LoVo (cell line): ENCODE data around the gene SOX5.

ENCODE experiments used
- DNase-seq: peaks from one replicate; pipeline ENCODE4 v3.0.0-alpha.2; 2016; ENCODE audit warnings: low spot score

Gene SOX5

GRCh38 chr12:23949348-23950209, at the start of gene SOX5:
Gene SOX5, minus strand, starts transcription at chr12:23949670. Its CDS starts 69 bp downstream, at chr12:23949601.
- DNase-seq, result no peak

DNA sequence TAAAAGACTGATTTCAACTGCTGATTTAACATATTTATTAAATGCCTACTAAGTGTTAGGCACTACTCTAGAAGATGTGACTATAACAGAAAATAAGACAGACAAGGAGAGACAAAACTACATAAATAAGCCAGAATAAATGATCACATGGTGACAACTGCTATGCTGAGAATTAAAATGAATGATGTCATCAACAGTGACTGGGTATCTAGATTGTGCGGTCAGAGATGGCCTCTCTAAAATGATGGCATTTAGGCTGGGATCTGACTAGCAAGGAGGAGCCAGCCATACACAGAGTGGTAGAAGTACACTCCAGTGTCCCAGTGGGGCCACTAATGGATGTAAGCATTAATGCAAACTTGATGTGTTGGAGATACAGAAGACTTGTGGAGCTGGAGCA, 37.6 kb upstream of the SOX5 start:
- DNase-seq, result no peak

GRCh38 chr12:23980826-23981225, 31.4 kb upstream of the SOX5 start:
- no peak for DNase-seq

- DNase-seq, result no peak
These were observed 15.3 kb upstream of the SOX5 start for GRCh38 chr12:23964812-23965211.

DNA sequence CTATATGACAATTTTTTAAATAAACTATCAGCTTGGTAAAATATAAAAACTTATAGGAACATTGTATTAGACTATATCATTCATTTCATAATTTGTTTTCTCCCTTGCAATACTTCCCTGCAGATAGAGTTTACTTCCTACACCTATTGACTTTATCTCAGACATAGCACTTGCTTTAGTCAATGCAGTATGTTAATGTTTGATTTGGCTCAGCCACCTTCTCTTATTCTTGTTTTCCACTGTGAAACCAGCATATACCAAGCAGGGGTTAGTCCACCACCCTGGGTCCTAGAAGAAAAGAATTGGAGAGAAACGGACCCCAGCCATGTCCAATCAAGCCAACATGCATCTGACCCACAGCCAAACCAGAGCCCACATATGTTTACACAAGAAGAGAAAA, 10.4 kb upstream of the SOX5 start:
- DNase-seq, result no peak

DNA sequence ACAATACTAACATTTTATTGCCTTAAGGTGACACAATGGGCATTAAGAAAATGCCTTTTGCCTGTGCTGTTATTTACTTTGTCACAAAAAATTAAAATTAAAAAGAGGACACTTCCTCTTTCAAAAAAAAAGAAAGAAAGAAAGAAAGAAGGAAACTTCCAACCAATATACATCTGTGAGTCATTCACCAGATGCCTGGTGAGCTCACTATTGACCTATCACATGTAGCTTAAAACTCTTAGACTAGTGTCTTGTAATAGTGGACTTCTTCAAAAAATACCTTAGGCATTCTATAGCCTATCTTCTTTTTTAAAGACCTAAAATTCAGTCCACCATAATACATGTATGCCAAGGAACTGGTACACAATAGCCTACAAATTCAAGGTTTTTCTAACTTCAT, 4.9 kb upstream of the SOX5 start:
- DNase-seq, result no peak

DNA sequence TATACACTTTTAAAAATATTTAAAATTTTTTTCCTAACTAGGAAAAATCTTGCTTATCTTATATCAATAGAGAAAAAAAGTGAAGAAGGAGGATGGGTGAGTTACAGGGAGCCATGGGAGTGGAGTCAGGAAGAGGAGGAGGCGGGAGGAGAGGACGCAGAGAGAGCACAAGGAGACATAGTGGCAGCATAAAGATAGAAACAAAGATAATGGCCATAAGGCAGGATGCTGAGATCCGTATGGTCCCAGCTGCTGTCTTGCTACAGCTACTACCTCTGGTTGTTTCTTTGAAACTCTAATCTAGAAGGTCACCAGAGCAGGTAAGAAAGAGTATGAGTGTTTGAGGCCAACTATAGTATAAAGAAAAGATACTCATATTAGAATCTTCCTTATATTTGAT, 2.6 kb upstream of the SOX5 start:
- no peak for DNase-seq

GRCh38 chr12:23950775-23951451, 1.4 kb upstream of the SOX5 start:
- no peak for DNase-seq

- DNase-seq, result no peak
These were observed 822 bp upstream of the SOX5 start for GRCh38 chr12:23950210-23950774.

DNA sequence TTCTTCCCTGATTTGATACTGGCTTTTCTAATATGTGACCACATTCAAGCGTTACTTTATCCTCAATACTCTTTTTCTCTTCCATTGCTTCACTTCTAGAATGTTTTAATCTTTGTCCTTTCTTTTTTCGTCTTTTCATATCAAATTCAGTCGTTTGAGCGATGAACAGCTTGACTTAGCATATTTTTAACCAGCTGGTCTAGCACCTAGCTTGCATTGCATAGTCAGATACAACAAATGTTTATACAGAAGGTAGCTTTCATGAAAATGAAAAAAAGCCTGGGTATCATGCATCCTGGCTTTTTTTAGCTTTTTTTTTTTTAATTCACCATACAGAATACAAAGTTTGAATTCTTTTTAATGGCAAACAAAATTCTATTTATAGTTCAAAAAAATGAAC, 1.2 kb downstream of the SOX5 start:
- DNase-seq, result no peak

GRCh38 chr12:23947395-23947794, 2.1 kb downstream of the SOX5 start:
- no peak for DNase-seq

DNA sequence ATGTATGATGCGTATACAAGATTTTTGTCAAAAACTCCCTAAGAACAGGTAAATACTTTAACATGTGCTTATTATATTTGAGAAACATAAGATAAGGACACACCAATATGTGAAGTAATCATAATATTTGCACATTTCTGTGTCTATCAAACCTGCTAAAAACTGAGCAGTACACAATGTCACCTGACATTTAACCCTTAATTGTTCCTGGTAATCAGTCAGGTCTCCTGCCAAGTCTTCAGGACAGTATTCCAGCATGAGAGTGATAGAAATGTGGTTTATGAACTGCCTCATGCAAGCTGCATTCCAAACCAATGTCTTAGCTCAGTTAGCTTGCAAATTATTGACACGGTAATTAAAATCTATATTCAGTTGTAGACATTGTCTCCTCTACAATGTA, 4.2 kb downstream of the SOX5 start:
- no peak for DNase-seq

- DNase-seq, result no peak
These were observed 5.4 kb downstream of the SOX5 start for GRCh38 chr12:23944067-23944466.

DNA sequence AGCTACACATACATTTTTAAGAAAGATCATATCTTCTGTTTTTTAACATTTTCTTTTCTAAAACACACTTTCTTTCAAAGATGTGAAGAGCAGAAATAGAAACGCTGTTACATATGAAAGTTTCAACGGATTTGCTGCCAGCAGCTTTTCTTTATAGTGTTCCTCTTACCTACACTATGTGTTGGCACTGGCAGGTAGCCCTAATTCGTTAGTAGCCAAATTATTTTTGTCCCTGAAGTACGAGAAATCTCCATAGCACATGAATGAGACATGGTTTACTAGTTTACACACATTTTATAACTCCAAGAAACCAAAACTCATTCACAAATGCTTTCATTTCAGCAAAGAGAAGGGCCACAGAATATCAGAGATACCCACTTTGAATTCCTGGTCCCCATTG, 6.6 kb downstream of the SOX5 start:
- no peak for DNase-seq

- DNase-seq, result no peak
These were observed 7.7 kb downstream of the SOX5 start for GRCh38 chr12:23941780-23942179.

DNA sequence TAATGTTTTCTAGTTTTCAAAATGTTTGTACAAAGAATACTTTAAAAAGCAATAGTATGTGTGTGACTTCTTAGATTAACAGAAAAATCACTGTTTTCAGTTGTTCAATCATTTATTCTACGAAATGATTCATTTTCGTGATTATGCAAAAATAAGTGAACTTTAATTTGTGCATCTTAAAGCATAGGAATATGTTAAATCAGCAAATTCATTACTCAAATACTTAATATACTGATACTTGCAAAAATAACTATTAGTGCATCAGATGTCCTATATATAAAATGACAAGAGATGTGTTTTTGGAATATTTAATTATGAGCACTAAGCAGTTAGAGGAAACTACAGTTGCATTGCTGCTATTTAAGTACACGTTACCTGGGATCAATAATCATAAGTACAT, 11.0 kb downstream of the SOX5 start:
- no peak for DNase-seq

- no peak for DNase-seq
These were observed 18.3 kb downstream of the SOX5 start for GRCh38 chr12:23931176-23931575.

DNA sequence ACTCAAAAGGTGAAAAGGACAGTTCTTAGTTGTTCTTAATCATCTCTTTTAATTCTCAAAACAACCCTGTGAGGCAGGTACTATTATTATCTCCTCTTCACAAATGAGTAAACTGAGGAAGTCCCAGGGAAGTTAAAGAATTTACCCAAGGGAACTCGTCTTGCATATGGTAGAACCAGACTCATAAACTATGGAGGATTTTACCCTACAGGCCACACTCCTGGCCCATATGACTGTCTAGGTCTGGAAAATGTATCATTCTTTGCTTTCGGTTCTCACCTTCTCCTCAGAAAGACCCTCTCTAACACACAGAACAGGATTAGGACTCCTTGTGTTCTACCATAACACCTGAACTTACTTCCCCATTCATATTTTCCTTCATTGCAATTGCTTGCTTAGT, 18.9 kb downstream of the SOX5 start:
- DNase-seq, result no peak

- DNase-seq, result no peak
These were observed 19.6 kb downstream of the SOX5 start for GRCh38 chr12:23929906-23930305.

DNA sequence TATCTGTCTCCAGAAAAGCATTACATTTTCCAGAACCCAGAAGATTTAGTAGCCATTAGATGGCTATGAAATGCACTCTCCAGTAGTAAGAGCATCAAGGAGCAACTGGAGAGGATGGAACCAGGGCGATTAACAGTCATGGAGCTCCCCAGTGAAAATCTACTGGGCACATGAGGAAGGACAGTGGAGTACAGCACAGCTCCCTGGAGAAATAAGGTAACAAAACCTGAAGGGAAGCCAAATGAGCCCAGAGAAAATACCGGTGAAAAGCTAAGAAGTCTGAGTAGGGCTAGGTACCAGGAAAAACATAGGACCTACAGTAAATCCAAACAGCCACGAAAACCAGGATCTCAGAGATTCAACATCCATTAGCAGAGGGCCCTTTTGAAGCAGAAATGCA, 21.6 kb downstream of the SOX5 start:
- no peak for DNase-seq

- no peak for DNase-seq
These were observed 28.2 kb downstream of the SOX5 start for GRCh38 chr12:23921099-23921856.

- no peak for DNase-seq
These were observed 37.9 kb downstream of the SOX5 start for GRCh38 chr12:23911574-23911973.

DNA sequence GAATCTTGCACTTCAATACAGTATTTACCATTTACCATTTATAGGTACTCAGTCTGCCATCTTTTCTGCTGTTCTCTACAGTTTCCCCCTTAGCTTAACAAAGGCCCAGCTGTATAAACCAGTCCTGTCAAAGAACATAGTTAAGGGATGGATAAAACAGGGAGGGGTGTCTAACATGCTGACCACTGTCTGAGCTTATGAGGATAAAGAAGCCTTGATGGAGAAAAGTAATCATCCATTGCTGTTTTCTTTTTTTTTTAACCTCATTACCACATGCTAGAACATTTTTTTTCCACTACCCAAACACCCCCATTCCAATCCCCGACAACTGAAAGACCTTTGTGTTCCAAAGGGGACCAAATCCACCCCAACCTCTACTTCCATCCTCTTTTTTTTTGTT, 39.9 kb downstream of the SOX5 start:
- DNase-seq, result no peak
